ENCODE measurements around the gene FSTL4.
A peak's percentile ranks its signal among the peaks of the same experiment; 100 is the strongest.

Gene FSTL4

GRCh38 chr5:133233616-133234015, 378.7 kb downstream of the FSTL4 start:
- DNase-seq (ENCODE audit: low spot score in 2 of 2): no peak
- Mint-ChIP-seq H3K27me3 (peaks cover 9% of the 10 kb centered on the region), H3K36me3 (no peaks in the 10 kb centered on the region), H3K27ac (no peak overlapping the region), H3K4me3 (no peak overlapping the region), H3K4me1 (peaks cover 3% of the 10 kb centered on the region), H3K9me3 (no peaks in the 10 kb centered on the region)
- no peak for ATAC-seq (ENCODE audit: low read depth)

- Mint-ChIP-seq H3K9me3 (no peaks in the 10 kb centered on the region), H3K36me3 (no peaks in the 10 kb centered on the region), H3K27ac (no peak overlapping the region), H3K4me3 (no peak overlapping the region), H3K4me1 (peaks cover 3% of the 10 kb centered on the region), H3K27me3 (peaks cover 6% of the 10 kb centered on the region)
- DNase-seq (ENCODE audit: low spot score in 2 of 2) (no peak), ATAC-seq (ENCODE audit: low read depth) (no peak)
Measured at GRCh38 chr5:133232911-133233310, 379.4 kb downstream of the FSTL4 start.

DNA sequence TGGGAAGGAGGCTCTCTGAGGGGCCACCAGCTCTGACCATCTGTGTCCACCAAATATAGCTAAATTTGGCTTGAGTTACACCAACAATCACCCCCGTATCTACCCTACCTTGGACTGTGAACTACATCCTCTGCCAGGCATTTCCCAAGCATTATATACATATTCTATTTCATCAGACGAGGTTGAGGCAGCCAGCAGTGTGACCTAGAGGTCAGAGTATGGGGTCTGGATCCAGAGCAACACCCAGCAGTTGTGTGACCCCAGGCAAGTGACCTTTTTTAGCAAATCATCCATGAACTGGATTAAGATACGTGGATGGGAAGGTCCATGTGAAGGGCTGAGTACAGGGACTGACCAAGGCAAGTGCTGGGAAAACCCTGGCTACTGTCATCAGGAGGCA, 379.9 kb downstream of the FSTL4 start:
- Mint-ChIP-seq H3K36me3 (no peaks in the 10 kb centered on the region), H3K4me3 (no peak overlapping the region), H3K4me1 (peaks cover 3% of the 10 kb centered on the region), H3K27ac (no peak overlapping the region), H3K27me3 (peaks cover 8% of the 10 kb centered on the region), H3K9me3 (no peaks in the 10 kb centered on the region)
- no peak for ATAC-seq (ENCODE audit: low read depth)
- DNase-seq (ENCODE audit: low spot score in 2 of 2): no peak

DNA sequence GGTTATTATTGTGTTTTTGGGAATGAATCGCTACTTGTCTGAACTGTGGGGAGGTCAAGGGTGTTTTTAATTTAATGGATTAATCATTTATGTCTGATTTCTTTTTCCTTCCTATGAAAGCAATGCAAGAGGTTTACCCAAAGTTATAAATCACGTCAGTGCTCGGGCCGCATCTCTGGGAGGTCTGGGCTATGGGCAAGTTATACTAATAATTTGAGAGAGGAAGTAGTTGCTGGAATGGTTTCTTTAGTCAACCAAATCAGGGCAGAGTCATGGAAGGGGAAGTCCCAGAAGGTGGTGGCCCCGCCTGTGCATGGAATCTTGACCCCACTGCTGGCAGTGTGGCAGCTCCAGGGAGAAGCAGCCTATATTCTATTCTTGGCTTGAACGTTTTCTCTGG, 380.3 kb downstream of the FSTL4 start:
- Mint-ChIP-seq H3K4me1 (peaks cover 3% of the 10 kb centered on the region), H3K27me3 (peaks cover 10% of the 10 kb centered on the region), H3K27ac (no peak overlapping the region), H3K4me3 (no peak overlapping the region), H3K36me3 (no peaks in the 10 kb centered on the region), H3K9me3 (no peaks in the 10 kb centered on the region)
- DNase-seq (ENCODE audit: low spot score in 2 of 2): no peak
- ATAC-seq (ENCODE audit: low read depth): peak; percentile 22

DNA sequence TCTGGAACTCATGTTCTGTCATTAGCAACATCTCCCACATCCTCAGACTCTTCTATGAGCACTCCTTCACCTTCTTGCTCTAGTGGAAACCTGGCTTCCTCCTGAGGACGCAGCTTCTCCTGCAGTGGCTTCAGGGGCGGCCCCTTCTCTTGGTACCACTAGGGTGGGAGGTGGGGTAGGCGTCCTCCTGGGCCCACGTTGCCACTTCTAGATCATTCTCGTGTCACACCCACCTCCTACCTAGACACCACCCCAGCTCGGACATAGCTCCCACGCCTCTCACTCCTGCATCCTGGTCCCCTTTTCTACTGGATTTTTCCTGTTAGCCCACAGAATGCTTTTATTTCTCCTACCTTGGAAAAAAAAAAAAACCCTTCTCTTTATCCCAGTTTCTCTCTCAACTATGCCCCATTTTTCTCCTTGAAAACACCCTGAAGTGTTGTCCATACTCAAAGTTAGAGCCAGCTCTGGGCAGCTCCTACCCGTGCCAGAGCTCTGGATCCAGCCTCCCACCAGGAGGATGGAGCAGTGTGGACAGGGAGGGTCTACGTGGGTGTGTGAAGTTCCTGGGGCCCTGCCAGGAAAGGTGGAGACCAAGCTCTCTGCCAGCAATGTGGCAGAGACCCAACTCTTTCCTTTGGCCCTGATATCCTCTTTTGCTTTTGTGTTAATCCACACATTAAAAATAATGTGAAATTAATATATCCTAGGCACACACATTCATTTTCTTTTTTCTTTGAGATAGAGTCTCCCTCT, 381.3 kb downstream of the FSTL4 start:
- Mint-ChIP-seq H3K27me3 (peaks cover 4% of the 10 kb centered on the region), H3K9me3 (no peaks in the 10 kb centered on the region), H3K4me3 (no peak overlapping the region), H3K4me1 (no peaks in the 10 kb centered on the region), H3K36me3 (no peaks in the 10 kb centered on the region), H3K27ac (no peak overlapping the region)
- ATAC-seq (ENCODE audit: low read depth) (no peak), DNase-seq (ENCODE audit: low spot score in 2 of 2) (no peak)

- no peak overlapping the region for H3K4me3 Mint-ChIP-seq
- ATAC-seq (ENCODE audit: low read depth): no peak
- no peak for DNase-seq (ENCODE audit: low spot score in 2 of 2)
Measured at GRCh38 chr5:133229931-133230664, 382.2 kb downstream of the FSTL4 start.

DNA sequence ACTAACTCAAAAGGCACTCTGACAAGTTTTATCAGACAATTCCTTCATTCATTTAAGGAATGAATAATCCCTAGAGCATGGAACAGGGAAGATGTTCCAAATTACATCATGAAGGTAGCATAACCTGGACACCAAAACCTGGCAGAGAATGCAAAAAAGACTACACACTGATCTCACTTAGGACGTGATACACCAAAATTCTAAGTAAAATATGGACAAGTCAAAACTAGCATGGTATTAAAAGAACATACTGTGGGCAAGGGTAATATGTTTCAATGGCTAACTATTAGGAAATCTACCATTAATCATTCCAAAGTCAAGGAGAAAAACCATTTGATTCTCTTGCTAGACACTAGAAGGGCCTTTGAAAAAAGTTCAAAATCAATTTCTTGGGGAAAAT, 384.0 kb downstream of the FSTL4 start:
- no peaks in the 10 kb centered on the region for H3K9me3 Mint-ChIP-seq
- H3K4me1 Mint-ChIP-seq: no peaks in the 10 kb centered on the region
- no peaks in the 10 kb centered on the region for H3K36me3 Mint-ChIP-seq
- ATAC-seq (ENCODE audit: low read depth) (no peak), DNase-seq (ENCODE audit: low spot score in 2 of 2) (no peak)
- peaks cover 4% of the 10 kb centered on the region for H3K27me3 Mint-ChIP-seq
- H3K27ac Mint-ChIP-seq: no peak overlapping the region
- no peak overlapping the region for H3K4me3 Mint-ChIP-seq

More at GRCh38 chr5:133229931-133230664, 382.2 kb downstream of the FSTL4 start:
- Mint-ChIP-seq H3K9me3 (no peaks in the 10 kb centered on the region), H3K4me1 (no peaks in the 10 kb centered on the region), H3K27ac (no peak overlapping the region), H3K36me3 (no peaks in the 10 kb centered on the region), H3K27me3 (peaks cover 3% of the 10 kb centered on the region)

GRCh38 chr5:133227897-133228296, 384.4 kb downstream of the FSTL4 start:
- Mint-ChIP-seq H3K4me3 (no peak overlapping the region), H3K36me3 (no peaks in the 10 kb centered on the region), H3K4me1 (no peaks in the 10 kb centered on the region), H3K27ac (no peak overlapping the region), H3K9me3 (no peaks in the 10 kb centered on the region), H3K27me3 (peaks cover 6% of the 10 kb centered on the region)
- ATAC-seq (ENCODE audit: low read depth) (no peak), DNase-seq (ENCODE audit: low spot score in 2 of 2) (no peak)

DNA sequence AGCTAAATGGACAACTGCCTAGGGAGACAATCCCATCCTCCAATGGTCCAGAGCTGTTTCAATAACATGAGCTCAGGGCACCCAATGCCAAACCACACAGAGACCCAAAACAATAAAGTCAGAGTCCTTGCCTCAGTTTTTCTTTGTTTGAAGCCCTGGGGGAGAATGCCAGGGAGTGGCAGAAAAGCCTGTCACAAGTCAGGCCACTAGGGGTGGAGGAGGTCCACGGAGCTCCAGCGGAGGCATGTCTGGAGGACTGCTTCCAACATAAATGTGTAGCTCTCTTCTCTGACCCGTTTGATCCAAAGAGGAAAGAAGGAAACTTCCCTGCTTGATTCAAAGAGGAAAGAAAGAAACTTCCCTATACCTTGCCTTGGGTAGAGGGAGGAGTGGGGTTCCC, 385.3 kb downstream of the FSTL4 start:
- H3K9me3 Mint-ChIP-seq: no peaks in the 10 kb centered on the region
- H3K27me3 Mint-ChIP-seq: peaks cover 6% of the 10 kb centered on the region
- no peak for ATAC-seq (ENCODE audit: low read depth)
- no peaks in the 10 kb centered on the region for H3K36me3 Mint-ChIP-seq
- no peak for DNase-seq (ENCODE audit: low spot score in 2 of 2)
- H3K4me3 Mint-ChIP-seq: no peak overlapping the region
- H3K27ac Mint-ChIP-seq: no peak overlapping the region
- H3K4me1 Mint-ChIP-seq: no peaks in the 10 kb centered on the region

- no peaks in the 10 kb centered on the region for H3K9me3 Mint-ChIP-seq
- H3K27ac Mint-ChIP-seq: no peak overlapping the region
- no peak for DNase-seq (ENCODE audit: low spot score in 2 of 2)
- ATAC-seq (ENCODE audit: low read depth): no peak
- no peaks in the 10 kb centered on the region for H3K4me1 Mint-ChIP-seq
- no peaks in the 10 kb centered on the region for H3K36me3 Mint-ChIP-seq
- H3K4me3 Mint-ChIP-seq: no peak overlapping the region
- H3K27me3 Mint-ChIP-seq: peaks cover 6% of the 10 kb centered on the region
Measured at GRCh38 chr5:133226186-133226585, 386.2 kb downstream of the FSTL4 start.

DNA sequence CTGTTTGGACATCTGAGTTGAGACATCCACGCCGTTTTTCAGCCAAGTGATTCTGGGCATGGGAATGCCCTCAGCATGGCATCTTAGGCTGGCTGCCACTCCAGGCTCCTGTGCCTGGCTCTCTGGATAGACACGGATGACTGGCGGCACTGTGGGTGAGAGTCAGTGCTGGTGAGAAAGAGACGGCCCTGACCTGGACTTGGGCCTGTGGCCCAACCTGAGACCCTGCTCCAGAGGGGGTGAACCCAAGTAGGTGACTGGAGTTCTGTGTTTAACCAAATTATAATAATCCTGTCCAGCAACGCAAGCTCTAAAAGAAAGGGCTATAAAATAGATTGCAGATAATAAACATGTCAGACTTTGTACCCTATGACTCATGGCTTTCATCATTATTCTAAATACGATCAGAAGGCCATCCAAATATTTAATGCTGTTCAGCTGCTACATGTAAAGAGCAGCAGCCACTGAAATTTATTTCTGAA, 386.6 kb downstream of the FSTL4 start:
- DNase-seq (ENCODE audit: low spot score in 2 of 2) (no peak), ATAC-seq (ENCODE audit: low read depth) (no peak)
- H3K4me3 Mint-ChIP-seq: no peak overlapping the region
- H3K27ac Mint-ChIP-seq: no peak overlapping the region
- no peaks in the 10 kb centered on the region for H3K4me1 Mint-ChIP-seq
- H3K36me3 Mint-ChIP-seq: no peaks in the 10 kb centered on the region
- H3K27me3 Mint-ChIP-seq: peaks cover 6% of the 10 kb centered on the region
- no peaks in the 10 kb centered on the region for H3K9me3 Mint-ChIP-seq

GRCh38 chr5:133222979-133223378, 389.4 kb downstream of the FSTL4 start:
- ATAC-seq (ENCODE audit: low read depth) (no peak), DNase-seq (ENCODE audit: low spot score in 2 of 2) (no peak)
- Mint-ChIP-seq H3K27ac (no peak overlapping the region), H3K4me3 (no peak overlapping the region), H3K9me3 (no peaks in the 10 kb centered on the region), H3K4me1 (no peaks in the 10 kb centered on the region), H3K36me3 (no peaks in the 10 kb centered on the region), H3K27me3 (peaks cover 12% of the 10 kb centered on the region)

DNA sequence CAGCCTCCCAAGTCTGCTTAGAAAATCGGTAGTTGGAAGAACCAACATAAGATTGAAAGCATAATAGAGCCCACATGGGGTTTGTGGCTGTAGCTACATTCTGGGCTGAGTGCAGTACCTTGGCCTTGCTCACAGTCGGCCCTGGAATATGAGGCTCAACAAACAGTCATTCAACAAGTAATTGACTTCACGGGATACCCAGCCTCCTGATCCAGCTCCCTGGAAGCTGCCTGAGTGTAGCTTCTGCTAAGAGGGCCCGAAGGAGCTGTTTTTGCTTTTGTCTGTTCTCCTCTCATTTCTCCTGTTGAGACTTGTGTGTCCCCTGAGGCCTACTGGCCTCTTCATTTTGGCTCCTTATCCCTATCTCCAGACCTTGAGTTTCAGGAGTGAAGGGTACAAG, 389.8 kb downstream of the FSTL4 start:
- ATAC-seq (ENCODE audit: low read depth) (no peak), DNase-seq (ENCODE audit: low spot score in 2 of 2) (no peak)
- no peak overlapping the region for H3K27ac Mint-ChIP-seq
- H3K36me3 Mint-ChIP-seq: no peaks in the 10 kb centered on the region
- no peaks in the 10 kb centered on the region for H3K4me1 Mint-ChIP-seq
- peaks cover 12% of the 10 kb centered on the region for H3K27me3 Mint-ChIP-seq
- H3K4me3 Mint-ChIP-seq: no peak overlapping the region
- H3K9me3 Mint-ChIP-seq: no peaks in the 10 kb centered on the region

GRCh38 chr5:133222040-133222439, 390.3 kb downstream of the FSTL4 start:
- DNase-seq (ENCODE audit: low spot score in 2 of 2): no peak

More at GRCh38 chr5:133222040-133222439, 390.3 kb downstream of the FSTL4 start:
- no peak for ATAC-seq (ENCODE audit: low read depth)
- Mint-ChIP-seq H3K36me3 (no peaks in the 10 kb centered on the region), H3K9me3 (no peaks in the 10 kb centered on the region), H3K4me1 (no peaks in the 10 kb centered on the region), H3K27me3 (peaks cover 9% of the 10 kb centered on the region), H3K27ac (no peak overlapping the region), H3K4me3 (no peak overlapping the region)
